K562 (cell line): Measurements from ENCODE around the gene DGKE. TPM values are rescaled to one million over a fixed set of nuclear protein-coding genes. Genes with fewer than 3 reads are reported as not detected.

Experiments
- ATAC-seq: fragments of 200-7000 bp; cut with Tn5 transposase; 3 replicates; pipeline ENCODE4 v1.9.1; 2020; ENCODE audit warnings: moderate library complexity
- BruUV-seq: library from RNA; stranded (reverse); fragments of 400-500 nt; replicated peaks from 2 replicates; lab custom pipeline; 2021; lab: Mats Ljungman, UMichigan
- CTCF ChIA-PET: fragments of 300-600 bp; formaldehyde crosslinking; extraction: SDS; loops from one replicate; lab custom pipeline; 2021; ENCODE audit warnings: low intra/inter-chr PET ratio; lab: Yijun Ruan, JAX
- POLR2A ChIA-PET: fragments of 300-600, 350-650 bp; sonication (Branson Sonifier 250); formaldehyde crosslinking; extraction: SDS; loops from one replicate; lab custom pipeline; 2021; ENCODE audit warnings: antibody characterized with exemption, inconsistent platforms; lab: Yijun Ruan, JAX
- DNase-seq, 4 experiments: peaks; one replicate each; pipeline versions ENCODE4 v3.0.0 to v3.0.0-alpha.2; 2011 to 2018; ENCODE audit warnings: low spot score in 3 of 4, mixed read lengths in 3 of 4; ENCODE audit errors: extremely low read depth in 1 of 4
- FAIRE-seq: peaks from 2 replicates; lab custom pipeline; 2011; peaks lifted over from hg19 to GRCh38; lab: Jason Lieb, UNC
- H2AFZ ChIP-seq: 2 replicates; pipeline ENCODE4 v1.6.0; 2011; ENCODE audit warnings: low read depth, low read length, control low read depth, inconsistent platforms
- H3K27ac ChIP-seq: fragments of 200-600 bp; 3 replicates; pipeline ENCODE4 v1.8.0; 2011; ENCODE audit warnings: low read depth, mild to moderate bottlenecking, control low read depth, inconsistent platforms, low read length, moderate library complexity, mixed read lengths; ENCODE audit errors: extremely low read depth
- H3K27me3 ChIP-seq, 2 experiments: fragments of 300-600 bp in 1 of 2; 2 replicates in 1 of 2; 3 replicates in 1 of 2; pipeline versions ENCODE4 v1.6.0 to v1.8.0; 2011; ENCODE audit warnings: inconsistent platforms in 2 of 2, low read length in 2 of 2, mild to moderate bottlenecking in 1 of 2, mixed read lengths in 1 of 2, moderate library complexity in 1 of 2; ENCODE audit not compliant: control insufficient read depth in 2 of 2, insufficient read depth in 2 of 2
- H3K36me3 ChIP-seq: fragments of 300-600 bp; 3 replicates; pipeline ENCODE4 v1.8.0; 2011; ENCODE audit warnings: mild to moderate bottlenecking, low read length, inconsistent platforms; ENCODE audit not compliant: control insufficient read depth, insufficient read depth
- H3K4me1 ChIP-seq, 2 experiments: fragments of 200-600 bp in 1 of 2; replicated peaks in 1 of 2; 2 replicates in 1 of 2; 3 replicates in 1 of 2; pipeline versions ENCODE4 v1.5.1 to v1.8.0; 2011; ENCODE audit warnings: inconsistent platforms in 2 of 2, low read length in 2 of 2, mild to moderate bottlenecking in 1 of 2, mixed read lengths in 1 of 2, moderate library complexity in 1 of 2; ENCODE audit not compliant: control insufficient read depth in 2 of 2, insufficient read depth in 2 of 2
- H3K4me2 ChIP-seq: 2 replicates; pipeline ENCODE4 v1.6.1; 2011; ENCODE audit warnings: low read length, control low read depth, inconsistent platforms, mixed read lengths; ENCODE audit not compliant: insufficient read depth
- H3K4me3 ChIP-seq: fragments of 200-600 bp; sonication (generic), shearing (Covaris generic); 2 replicates; pipeline ENCODE4 v1.5.1; 2016; ENCODE audit warnings: control low read depth, inconsistent platforms
- H3K79me2 ChIP-seq: fragments of 200-600 bp; 3 replicates; pipeline ENCODE4 v1.8.0; 2011; ENCODE audit warnings: low read length, inconsistent platforms; ENCODE audit not compliant: control insufficient read depth, insufficient read depth
- H3K9ac ChIP-seq, 2 experiments: 2 replicates each; pipeline versions ENCODE4 v1.6.0 to v1.6.1; 2011; ENCODE audit warnings: low read depth in 2 of 2, low read length in 2 of 2, control low read depth in 1 of 2, inconsistent platforms in 1 of 2, mild to moderate bottlenecking in 1 of 2, mixed read lengths in 1 of 2; ENCODE audit not compliant: insufficient read depth in 1 of 2
- H3K9me1 ChIP-seq: one replicate; pipeline ENCODE4 v1.6.0; 2011; ENCODE audit warnings: inconsistent platforms, mild to moderate bottlenecking, low read length, moderate library complexity; ENCODE audit not compliant: control insufficient read depth, insufficient read depth
- H3K9me3 ChIP-seq: replicated peaks from 2 replicates; pipeline ENCODE4 v1.5.1; 2011; ENCODE audit warnings: low read depth, low read length, inconsistent platforms; ENCODE audit not compliant: control insufficient read depth, insufficient read depth
- H4K20me1 ChIP-seq: replicated peaks from 2 replicates; pipeline ENCODE4 v1.6.1; 2011; ENCODE audit warnings: low read length, inconsistent platforms, mixed read lengths; ENCODE audit not compliant: control insufficient read depth, insufficient read depth
- DLX4 ChIP-seq: fragments of 250-450 bp; sonication (Bioruptor Pico); IDR thresholded peaks from 2 replicates; pipeline ENCODE4 v1.6.1; 2021; ENCODE audit warnings: mild to moderate bottlenecking
- GABPA ChIP-seq: fragments of 200-800 bp; sonication (Bioruptor generic); conservative IDR thresholded peaks from 2 replicates; pipeline ENCODE4 v1.6.1; 2016; ENCODE audit warnings: low read depth, missing genetic modification characterization, missing compliant biosample characterization
- MLLT1 ChIP-seq, 2 experiments: fragments of 450-650 bp; IDR thresholded peaks; 2 replicates each; pipeline ENCODE4 v1.6.1; 2016
- SNIP1 ChIP-seq: fragments of 450-650 bp; IDR thresholded peaks from 2 replicates; pipeline ENCODE4 v1.7.1; 2017; ENCODE audit warnings: low read depth, mild to moderate bottlenecking
- WGBS: fragments of 100-300 bp; shearing (Covaris generic); methylation state at CpG from one replicate; pipeline ENCODE4 v1.1.6; 2016; ENCODE audit warnings: low coverage, mixed read lengths; ENCODE audit not compliant: insufficient coverage; ENCODE audit errors: missing lambda C conversion rate; 5-methylcytosine and 5-hydroxymethylcytosine counted together
- in situ Hi-C: fragments of 300-500 bp; cut with MboI; formaldehyde crosslinking; loops from 4 replicates; pipeline ENCODE4 v1.15.0; 2018; ENCODE audit warnings: inconsistent platforms, mixed read lengths
- intact Hi-C: fragments of 100-400 bp; cut with micrococcal nuclease; formaldehyde crosslinking; loops from 2 replicates; pipeline ENCODE4 v1.14.2; 2022
- polyA plus RNA-seq, 8 experiments: library from polyadenylated mRNA; depleted of rRNA in 4 of 8; stranded (reverse) in 5 of 8; unstranded in 3 of 8; fragments of >200 nt; fragmentation: Nextera tagmentation in 2 of 8; fragmentation: Illumina TruSeq in 1 of 8; extraction: Ambion mirVana in 2 of 8; extraction: Trizol in 1 of 8; gene quantifications; 2 replicates each; pipeline versions ENCODE4 v1.2.1 to v1.2.3, GENCODE V29; 2011 to 2014; ENCODE audit warnings: inconsistent platforms in 1 of 8, missing spikeins in 1 of 8
- total RNA-seq, 7 experiments: library from RNA; depleted of rRNA in 6 of 7; stranded (reverse); fragments of >200 nt in 6 of 7; fragmentation: Illumina TruSeq in 2 of 7; extraction: Trizol in 2 of 7; gene quantifications; 2 replicates each; pipeline versions ENCODE4 v1.2.1 to v1.2.3, GENCODE V29; 2011 to 2021; ENCODE audit warnings: low replicate concordance in 1 of 7

The DGKE gene
- total and polyA plus RNA-seq, 9 of the 15 experiments (the other 6 are each of a cell fraction or from before 2014, with no cell fraction given) = 1.3 to 9.9 (median 5.9) TPM

GRCh38 chr17:56809106-56809819, 24.7 kb upstream of the DGKE start:
- TF ChIP-seq SNIP1 (no peak), GABPA (tag) (0 out of 2 replicates have a peak, but pooled peaks have one; percentile 47), MLLT1 (IDR thresholded peaks at IDR 0.05) (no peak), DLX4 (CRISPR knock-in tag) (no peak)
- Histone ChIP-seq H4K20me1 (no peaks in the 10 kb centered on the region), H3K4me2 (no peak overlapping the region), H3K36me3 (no peaks in the 10 kb centered on the region), H3K9me1 (no peaks in the 10 kb centered on the region), H3K27me3 (peaks cover 20% of the 10 kb centered on the region in 2 experiments), H3K9ac (no peak overlapping the region), H2AFZ (no peak overlapping the region), H3K79me2 (no peaks in the 10 kb centered on the region), H3K4me1 (peaks cover 0 to 3% of the 10 kb centered on the region in 2 experiments; a peak in 2 of 5 replicates), H3K27ac (no peak overlapping the region), H3K4me3 (no peak overlapping the region), H3K9me3 (no peaks in the 10 kb centered on the region)
- ChIA-PET POLR2A (interaction anchor here (0.7 kb wide), 1 partner anchor 152 kb away, joined by 3 read pairs; the partner anchor contains the start of gene COIL), CTCF (no interaction called here)
- FAIRE-seq = no peak
- no TSS peak for BruUV-seq
- WGBS = 17% methylated on average over 6 of the region's 9 CpGs
- intact Hi-C loops (no loop called here), in situ Hi-C loops (no loop called here)
- no peak for ATAC-seq
- no peak for DNase-seq
